ENCODE measurements around the gene IWS1.

- TF ChIP-seq EZH2 (IDR thresholded peaks at IDR 0.05; ENCODE audit: insufficient read depth, poor library complexity, severe bottlenecking): no peak
- TF ChIP-seq EZH2phosphoT487 (IDR thresholded peaks at IDR 0.05; ENCODE audit: insufficient read depth, low read depth): no peak
These were observed 39.8 kb upstream of the IWS1 start for GRCh38 chr2:127566139-127566417.
